Activated CD4-positive, alpha-beta T cell treated with anti-CD3 and anti-CD28 coated beads, Interleukin-2, Interleukin-4, amounts not matched to agents 100 ng/mL and 50 ng/mL, durations not matched to agents 16 hours and 8 hours (primary cell): ENCODE measurements around the gene KYNU.
"Not testable (repeated sequence)": the region's sequence is repeated elsewhere in the genome, so short reads cannot be mapped to it uniquely, and the experiment has no call there.

Source experiments
- DNase-seq: peaks from one replicate; pipeline ENCODE4 v3.0.0-alpha.2; 2020; ENCODE audit warnings: low spot score

Gene KYNU

DNA sequence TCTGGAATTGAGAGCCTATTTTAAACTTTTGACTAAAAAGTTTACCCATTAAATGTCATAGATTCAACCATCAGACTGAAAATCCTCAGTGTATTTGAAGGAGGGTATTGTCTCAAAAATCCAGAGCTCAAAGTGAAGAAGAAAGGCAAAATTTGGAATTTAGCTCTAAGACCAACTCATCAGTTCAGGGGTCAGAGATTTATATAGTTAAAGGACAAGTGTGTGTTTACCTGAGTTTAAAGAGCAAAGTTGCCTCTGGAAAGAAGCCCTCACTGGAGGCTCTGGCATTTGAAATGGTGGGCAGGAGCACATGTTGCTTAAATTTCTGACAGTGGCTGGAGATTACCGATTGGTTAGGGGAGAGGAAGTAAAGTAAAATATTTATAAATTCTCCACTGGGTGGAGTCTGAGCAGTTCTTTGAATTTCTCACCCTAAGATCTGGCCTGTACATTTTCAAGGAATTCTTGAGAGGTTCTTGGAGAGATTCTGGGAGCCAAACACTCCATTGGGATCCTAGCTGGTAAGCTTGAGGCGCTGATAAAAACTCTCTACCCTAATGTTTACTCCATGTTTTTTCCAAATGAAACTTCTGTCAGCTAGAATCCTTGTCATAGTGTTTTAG is at the start of gene KYNU:
Gene KYNU, plus strand, starts transcription at position 449 of the 623 bp plus-strand sequence. CDS start 7,704 bp downstream, outside the sequence.
- DNase-seq: no peak

GRCh38 chr2:142834021-142834420 is 43.4 kb upstream of the KYNU start:
- no peak for DNase-seq

DNA sequence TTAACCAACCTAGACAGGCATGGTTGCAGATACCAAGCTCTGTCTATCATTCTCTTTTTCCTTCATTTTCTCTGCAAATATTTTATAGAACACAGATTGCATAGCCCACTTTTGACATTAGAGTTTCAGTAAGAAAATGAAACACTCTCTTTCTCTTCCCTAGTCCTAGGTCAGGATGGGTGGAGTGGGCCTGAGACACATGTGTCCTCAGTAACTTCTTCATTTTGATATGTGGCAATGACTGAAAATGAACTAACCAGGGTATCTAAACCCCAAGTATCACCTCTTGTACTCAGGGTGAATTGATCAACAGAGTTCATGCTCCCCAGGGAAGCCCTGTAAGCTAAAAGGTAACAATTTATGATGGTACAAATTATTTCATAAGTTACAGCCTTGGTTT is 37.0 kb upstream of the KYNU start:
- DNase-seq: no peak

GRCh38 chr2:142841788-142842187 is 35.7 kb upstream of the KYNU start:
- no peak for DNase-seq

DNA sequence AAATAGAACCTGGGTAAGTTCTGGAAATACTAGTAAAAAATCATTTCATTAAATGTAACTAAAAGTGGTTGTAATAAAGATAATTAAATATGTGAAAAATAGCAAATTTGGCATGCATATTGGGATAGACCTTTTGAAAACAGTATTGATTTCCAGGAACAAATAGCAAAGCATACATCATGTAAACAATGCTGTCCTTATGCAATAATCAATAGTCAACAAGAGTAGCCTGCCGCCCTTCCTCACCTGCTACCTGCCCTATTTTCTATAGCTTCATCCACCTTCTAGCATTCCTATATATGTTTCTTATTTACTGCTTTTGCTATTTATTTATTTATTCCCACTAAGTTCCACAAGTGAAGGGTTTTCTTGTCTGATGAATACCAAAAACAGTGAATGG is 35.1 kb upstream of the KYNU start:
- no peak for DNase-seq

DNA sequence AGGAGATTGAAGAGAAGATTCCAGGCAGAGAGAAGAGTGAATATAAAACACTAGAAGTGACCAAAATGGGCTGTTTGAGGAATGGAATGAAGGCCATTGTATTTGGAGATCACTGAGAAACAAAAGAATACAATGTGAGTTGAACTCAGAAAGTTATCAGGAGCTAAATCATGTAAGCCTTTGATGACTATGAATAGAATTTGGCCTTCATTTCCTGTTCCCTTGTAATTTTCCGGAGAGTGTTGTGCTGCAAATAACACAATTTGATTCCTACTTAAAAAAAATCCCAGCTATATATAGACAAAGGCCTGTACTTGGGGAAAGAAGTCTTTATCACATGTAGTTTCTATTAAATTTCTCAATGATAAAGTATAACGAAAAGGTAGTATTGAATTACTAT is 33.7 kb upstream of the KYNU start:
- no peak for DNase-seq

DNA sequence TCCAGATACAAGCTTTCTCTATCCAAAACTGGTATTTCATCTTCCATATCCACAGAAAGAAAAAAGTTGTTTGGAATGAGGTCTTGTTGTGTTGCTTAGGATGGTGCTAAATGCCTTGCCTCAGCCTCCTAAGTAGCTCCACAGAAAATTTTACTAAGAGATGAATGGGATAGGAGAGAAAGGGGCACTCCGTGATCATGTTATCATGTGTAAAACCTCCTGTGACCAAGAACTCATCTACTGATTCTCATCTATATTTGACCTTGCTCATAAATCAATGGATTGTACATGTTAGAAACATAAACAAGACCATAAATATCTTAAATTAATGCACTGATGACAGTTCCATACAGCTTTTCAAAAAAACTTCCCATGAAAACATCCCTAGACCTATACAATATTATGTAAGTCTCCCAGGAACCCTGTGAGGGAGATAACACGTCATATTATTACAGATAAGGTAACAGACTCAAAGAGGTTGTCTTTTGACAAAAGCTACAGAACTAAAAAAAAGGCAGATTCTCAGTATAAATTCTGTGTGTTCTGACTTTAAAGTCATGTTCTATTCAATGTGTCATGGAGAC is 29.3 kb upstream of the KYNU start:
- no peak for DNase-seq

DNA sequence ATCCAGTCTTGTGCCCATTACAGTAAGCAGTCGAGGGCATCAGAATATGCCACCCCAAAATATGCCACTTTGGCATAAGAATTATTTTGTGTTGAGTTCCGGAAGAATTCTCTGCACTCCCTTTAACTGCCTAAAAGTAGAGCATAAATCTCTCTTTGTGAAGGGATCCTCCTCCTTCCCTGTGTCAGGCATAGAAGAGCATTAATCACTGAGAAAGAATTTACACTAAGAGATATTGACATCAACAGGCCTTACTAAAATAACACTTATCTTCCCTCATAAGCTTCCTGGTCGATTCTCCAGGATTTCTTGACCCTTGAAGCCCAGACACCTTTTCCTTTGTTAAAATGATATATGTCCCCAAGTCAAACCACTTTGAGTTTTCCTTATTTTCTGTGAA is 27.6 kb upstream of the KYNU start:
- no peak for DNase-seq

DNA sequence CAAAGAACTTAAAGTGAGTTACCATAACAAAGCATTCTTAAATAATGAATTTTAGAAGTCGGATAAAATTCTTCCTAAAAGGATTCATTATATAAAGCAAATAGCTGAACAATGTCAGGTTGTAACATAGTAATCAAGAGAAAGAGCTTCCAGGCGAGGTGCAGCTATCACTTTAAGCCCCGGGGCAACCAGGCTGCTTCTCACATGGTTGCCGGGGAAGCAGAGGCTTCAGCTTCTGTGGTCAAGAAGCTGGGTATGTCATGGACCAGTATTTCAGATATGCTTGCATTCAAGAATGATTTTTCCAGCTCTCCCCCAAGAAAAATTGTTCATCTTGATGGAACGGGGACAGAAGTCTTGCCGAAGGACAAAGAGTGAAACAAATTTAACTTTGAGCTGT is 23.6 kb upstream of the KYNU start:
- no peak for DNase-seq

DNA sequence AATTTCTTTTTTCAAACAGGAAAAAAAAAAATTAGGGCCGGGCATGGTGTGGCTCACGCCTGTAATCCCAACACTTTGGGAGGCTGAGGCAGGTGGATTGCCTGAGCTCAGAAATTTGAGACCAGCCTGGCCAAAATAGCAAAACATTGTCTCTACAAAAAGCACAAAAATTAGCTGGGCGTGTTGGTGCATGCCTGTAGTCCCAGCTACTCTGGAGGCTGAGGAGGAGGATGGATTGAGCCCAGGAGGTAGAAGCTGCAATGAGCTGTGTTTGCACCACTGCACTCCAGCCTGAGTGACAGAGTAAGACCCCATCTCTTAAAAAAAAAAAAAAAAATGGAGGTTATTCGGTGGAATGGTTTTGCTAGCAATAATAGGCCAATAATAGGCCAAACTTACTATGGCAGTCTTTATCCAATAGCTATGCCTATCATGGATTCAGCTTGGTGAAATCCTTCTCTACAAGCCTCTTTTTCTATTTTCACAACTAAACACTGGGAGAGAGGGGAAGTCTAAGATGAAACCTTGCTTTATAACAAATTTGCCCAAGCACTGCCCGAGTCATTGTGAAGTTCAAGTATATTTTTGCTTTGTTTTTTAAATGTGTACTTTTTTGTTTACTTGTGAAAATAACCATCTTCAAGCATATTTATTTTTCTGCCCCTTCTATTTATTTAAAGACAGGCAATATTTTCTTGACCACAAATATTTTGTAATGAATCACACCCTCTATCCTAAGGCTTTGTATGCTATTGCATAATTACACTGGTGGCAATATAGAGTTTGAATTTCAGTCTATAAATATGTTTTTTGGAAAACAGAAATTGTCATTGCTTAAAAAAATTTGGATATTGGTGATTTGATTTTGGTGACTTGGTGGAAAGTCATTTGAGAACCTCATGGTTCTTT is 20.0 kb upstream of the KYNU start:
- DNase-seq: no peak

DNA sequence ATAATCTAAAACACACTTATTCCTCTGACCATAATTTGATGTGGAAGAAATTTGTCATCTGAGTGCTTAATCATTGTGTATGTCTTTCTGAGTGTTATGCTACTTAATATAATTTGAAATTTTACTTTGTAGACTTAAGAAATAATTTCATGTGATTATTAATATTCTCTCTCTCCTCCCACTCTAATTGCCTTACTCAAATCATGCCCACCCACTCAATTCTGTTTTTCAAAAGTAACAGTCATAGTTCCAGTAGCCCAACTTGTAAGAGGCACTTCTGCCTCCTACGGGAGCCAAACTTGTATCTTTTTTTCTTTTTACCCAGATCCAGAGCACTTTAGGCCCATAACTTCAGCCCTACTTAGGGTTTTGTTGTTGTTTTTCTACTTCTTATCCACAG is 18.5 kb upstream of the KYNU start:
- no peak for DNase-seq

DNA sequence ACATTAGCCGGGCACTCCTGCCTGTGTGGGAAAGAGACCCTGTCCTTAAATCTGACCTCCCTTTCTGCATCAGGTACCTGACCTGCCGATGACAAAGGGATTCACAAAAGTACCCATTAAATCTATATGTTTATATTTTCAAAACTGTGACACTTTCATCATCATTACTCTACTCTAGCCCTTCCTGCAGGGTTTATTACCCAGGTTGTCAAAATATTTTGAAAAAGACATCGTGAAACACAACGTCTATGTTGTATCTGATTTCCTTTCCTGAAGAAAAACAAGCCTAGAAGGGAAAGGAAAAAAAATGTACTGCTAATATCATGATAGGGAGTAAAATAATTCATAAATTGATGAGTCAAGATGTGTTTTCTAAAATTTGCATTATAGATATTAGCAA is 15.2 kb upstream of the KYNU start:
- DNase-seq: no peak

DNA sequence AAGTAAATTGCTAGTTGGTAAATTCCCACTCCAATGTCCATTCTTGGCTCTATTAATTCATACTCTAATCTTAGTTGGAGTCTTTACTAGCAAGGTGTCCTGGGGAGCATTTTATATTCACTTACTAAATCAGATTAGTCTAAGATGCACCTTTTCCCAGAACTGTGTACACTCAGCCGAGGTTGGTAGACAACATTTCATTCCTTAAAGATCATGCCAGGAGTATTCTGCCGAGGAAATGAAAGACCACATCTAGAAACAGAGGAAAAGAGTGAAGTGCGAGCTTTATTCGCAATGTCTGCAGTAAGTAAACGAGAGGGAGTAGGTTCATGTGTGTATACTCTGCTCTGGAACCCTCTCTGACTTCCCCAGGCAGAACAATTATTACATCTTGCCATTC is 14.6 kb upstream of the KYNU start:
- DNase-seq: no peak

GRCh38 chr2:142863485-142863961 is 13.9 kb upstream of the KYNU start:
- DNase-seq: no peak

DNA sequence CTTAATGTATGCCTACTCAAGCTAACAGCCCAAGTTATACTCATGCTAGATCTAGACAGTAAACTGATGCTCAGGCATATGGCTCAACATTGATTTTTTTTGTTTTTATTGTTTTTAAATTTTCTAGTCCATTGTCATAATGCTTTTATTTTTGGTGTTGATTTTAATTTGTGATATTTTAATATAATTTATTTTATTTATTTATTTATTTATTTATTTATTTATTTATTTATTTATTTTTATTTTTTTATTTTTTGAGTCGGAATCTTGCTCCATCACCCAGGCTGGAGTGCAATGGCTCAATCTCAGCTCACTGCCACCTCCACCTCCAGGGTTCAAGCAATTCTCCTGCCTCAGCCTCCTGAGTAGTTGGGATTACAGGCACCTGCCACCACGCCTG is 12.9 kb upstream of the KYNU start:
- DNase-seq: not testable (repeated sequence)

DNA sequence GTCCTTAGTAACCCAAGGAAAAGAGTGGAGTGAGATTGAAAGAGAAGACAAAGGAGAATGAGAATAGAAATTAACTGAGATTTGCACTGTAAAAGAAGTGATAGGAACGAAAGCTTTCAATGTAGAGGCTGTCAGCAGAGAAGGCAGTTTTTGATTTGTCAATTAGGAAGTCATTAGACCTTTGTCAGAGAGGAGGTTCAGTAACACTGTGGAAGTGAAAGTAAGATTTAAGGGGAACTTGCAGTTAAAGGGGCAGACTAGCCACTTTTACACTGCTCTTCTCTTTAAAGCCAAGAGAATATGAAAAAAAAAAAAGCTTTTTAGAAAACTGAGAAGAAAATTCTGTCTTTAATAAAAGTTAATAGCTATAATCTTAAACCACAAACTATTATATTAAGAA is 11.5 kb upstream of the KYNU start:
- no peak for DNase-seq

DNA sequence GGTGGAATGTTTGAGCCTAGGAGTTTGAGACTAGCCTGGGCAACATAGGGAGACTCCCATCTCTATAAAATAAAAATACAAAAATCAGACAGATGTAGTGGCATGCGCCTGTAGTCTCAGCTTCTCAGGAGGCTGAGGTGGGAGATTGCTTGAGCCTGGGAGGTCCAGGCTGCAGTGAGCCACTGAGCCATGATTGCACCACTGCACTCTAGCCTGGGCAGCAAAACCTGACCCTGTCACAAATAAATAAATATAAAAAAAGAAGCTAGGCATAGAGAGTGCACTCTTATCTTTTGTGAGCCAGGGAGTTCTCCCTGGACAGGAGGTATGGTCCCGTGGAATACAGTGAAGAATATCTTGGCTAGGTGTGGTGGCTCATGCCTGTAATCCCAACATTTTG is 11.0 kb upstream of the KYNU start:
- DNase-seq: no peak

GRCh38 chr2:142867136-142867535 is 10.3 kb upstream of the KYNU start:
- DNase-seq: no peak

DNA sequence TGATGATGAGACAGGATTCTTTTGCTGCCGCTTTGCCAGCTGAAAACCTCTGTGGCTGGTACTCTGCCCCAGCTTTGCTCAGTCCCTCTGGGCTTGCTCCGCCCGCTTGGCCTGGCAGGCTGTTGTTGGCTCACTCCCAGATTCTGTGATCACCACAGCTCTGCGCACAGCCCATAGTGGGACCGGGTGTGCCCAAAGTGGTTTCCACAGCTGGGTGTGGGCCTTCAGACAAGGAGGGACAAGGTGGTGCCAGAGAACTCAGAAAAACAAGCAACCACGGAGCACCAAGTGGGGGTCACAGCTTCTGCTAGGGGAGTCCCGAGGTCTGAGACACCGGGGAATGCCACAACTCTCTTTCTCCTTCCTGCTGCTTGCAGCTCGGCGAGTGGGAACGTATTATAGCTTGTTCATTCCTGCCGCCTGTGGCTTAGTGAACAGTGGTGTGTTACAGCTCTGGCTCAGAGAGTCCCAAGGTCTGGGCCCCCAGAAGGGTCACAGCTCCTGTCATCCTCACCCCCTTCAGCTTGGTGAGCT is 9.2 kb upstream of the KYNU start:
- no peak for DNase-seq

- DNase-seq: not testable (repeated sequence)
These were observed 8.4 kb upstream of the KYNU start for GRCh38 chr2:142869065-142869460.

GRCh38 chr2:142869461-142870106 is 7.9 kb upstream of the KYNU start:
- DNase-seq: no peak

- DNase-seq: no peak
These were observed 6.9 kb upstream of the KYNU start for GRCh38 chr2:142870526-142870925.
